Tibial nerve (tissue), 4 donors: Measurements from ENCODE around the gene KCNK10.

Experiments used
- CTCF ChIP-seq, 5 experiments: fragments of 200-600 bp in 3 of 5; fragments of 450-650 bp in 2 of 5; sonication (generic) in 3 of 5; IDR thresholded peaks; one replicate each; pipeline ENCODE4 v1.5.1; 2016 to 2019; ENCODE audit warnings: antibody characterized with exemption in 5 of 5, mild to moderate bottlenecking in 3 of 5, moderate library complexity in 2 of 5
- EP300 ChIP-seq, 2 donors: sonication (generic); formaldehyde crosslinking; IDR thresholded peaks; one replicate each; pipeline ENCODE4 v1.6.1; 2017; ENCODE audit warnings: antibody characterized with exemption in 2 of 2, mild to moderate bottlenecking in 1 of 2

- TF ChIP-seq CTCF (IDR thresholded peaks at IDR 0.05) (no peak), EP300 (IDR thresholded peaks at IDR 0.05) (no peak)
These were observed 40.6 kb upstream of the KCNK10 start for GRCh38 chr14:88363644-88364043.
